HG03103 (cell line): ENCODE results near the gene GAGE12J.
"Not testable (repeated sequence)": the region's sequence is repeated elsewhere in the genome, so short reads cannot be mapped to it uniquely, and the experiment has no call there.

ENCODE experiments used
- ATAC-seq: cut with Tn5 transposase; IDR thresholded peaks from one replicate; pipeline ENCODE4 v1.9.1; 2021; ENCODE audit warnings: low read depth; ENCODE audit not compliant: unreplicated experiment

The GAGE12J gene, protein sequence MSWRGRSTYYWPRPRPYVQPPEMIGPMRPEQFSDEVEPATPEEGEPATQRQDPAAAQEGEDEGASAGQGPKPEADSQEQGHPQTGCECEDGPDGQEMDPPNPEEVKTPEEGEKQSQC

DNA sequence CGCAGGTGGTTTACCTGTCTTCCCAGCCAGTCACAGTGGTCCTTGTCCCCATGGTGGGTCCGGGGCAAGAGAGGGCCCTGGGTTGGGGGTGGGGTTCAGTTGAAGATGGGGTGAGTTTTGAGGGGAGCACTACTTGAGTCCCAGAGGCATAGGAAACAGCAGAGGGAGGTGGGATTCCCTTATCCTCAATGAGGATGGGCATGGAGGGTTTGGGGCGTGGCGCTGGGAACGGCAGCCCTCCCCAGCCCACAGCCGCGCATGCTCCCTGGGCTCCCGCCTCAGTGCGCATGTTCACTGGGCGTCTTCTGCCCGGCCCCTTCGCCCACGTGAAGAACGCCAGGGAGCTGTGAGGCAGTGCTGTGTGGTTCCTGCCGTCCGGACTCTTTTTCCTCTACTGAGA is at the start of gene GAGE12J:
TSS of gene GAGE12J (plus strand) at position 301 of the 400 bp plus-strand sequence. CDS start 1,157 bp downstream, outside the sequence.
- not testable (repeated sequence) for ATAC-seq

DNA sequence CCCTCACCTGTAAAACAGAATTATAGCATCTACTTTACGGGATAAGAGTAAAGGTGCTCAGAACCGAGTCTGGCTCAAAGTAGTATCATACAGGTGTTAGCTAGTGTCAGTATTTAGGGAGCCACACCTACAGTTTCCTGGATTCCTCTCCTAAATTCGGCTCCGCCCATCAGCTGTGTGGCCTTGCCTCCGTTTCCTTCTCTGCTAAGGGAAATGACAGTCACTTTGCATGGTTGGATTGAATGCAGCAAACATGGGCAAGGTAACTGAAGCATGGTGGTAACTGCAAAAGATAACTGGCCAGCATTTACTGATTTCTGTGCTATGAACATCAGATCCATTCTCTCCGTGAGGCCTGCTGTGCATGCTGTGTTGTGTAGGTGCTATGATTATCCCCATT is 49.4 kb upstream of the GAGE12J start:
- no peak for ATAC-seq

DNA sequence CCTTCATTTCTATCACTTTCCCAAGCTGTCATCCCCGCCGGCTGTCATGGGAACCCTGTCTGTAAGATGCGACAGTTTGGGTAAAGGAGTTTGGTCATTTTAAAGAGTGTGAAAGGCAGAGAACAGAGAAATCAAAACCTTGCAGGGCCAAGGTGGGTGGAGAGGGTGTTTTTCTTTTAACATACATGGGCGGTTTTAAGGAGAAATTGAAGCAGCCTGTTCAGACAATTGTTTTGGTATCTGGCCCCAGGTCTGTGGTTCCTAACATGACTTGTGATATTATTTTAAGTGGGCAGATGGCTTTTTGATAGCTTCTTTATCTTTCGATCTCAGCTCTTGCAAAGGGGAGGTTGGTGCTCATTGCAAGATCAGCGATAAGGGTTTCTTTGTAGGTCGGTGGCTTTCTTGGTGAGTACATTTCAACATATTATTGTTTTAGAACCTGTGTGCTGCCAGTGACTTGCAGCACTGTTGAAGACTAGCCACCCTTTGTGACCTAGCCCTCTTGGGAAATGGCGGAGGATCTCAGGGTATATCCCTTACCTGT is 48.6 kb upstream of the GAGE12J start:
- ATAC-seq: no peak

DNA sequence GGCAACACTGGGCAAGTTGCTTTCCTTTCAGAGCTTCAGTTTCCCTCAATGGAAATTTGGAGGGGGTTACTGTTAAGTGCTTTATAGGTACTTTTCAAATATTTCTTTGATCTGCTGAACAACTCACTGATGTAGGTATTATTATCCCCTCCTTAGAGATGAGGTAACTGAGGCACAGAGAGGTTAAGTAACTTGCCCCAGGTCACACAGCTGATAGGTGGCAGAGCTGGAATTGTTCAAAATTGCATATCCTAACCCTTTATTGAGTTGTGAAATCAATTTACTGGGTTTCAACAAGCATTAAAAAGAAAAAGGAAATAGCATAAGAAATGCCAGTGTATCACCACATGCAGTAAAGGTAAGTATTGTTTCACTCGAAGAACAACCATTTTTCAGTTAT is 45.6 kb upstream of the GAGE12J start:
- ATAC-seq: no peak

DNA sequence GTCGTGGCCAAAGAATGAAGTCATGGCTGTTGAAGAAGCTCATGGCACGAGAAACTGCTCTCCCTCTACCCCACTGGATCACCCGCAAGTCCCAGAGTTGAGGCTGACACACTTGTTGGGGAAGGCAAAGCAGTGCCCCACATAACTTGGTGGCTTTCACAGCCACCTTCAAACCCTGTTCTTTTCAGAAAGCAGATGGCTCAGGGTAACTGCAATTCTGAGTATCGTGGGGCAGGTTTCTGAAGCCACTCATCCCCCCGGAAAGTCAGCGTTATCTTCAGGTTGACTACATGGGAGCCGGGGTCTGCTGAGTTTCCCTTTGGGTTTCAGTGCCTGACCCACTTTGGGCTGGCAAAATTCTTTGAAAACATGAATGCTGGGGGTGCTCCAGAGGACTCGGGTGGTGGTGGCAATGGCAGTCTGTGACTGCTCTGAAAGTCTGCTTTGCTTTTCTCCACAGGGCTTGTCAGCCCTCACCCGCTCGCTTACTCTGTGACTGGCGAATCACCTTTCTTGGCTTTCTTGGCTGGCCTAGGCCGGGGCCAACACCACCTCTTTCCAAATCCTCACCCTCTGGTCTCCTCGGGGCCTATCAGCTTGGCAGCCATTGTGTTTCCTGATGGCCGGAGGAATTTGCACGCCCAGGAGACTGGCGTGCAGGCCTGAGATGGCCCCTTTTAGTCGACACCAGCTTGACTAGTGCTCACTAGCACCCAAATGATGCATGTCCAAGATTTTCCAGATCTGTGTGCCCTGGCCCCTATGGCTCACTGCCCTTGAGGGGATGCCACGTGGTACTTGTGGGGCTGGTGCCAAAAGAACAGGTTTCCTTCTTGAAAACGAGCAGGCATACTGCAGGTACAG is 44.9 kb upstream of the GAGE12J start:
- no peak for ATAC-seq

DNA sequence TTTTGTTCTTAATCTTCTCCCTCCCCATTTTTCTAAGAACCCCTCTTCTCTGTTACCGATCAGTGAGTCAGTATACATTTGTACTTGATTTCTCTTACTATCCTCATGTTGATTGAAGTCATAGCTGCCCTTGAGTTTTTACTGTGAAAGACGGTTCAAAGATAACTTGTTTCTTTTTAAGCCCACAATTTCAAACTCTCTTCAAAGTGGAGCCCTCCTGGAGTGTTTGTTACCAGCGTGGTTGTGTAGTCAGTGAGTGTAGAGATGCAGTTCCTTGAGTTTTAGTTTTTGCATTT is 44.4 kb upstream of the GAGE12J start:
- no peak for ATAC-seq

DNA sequence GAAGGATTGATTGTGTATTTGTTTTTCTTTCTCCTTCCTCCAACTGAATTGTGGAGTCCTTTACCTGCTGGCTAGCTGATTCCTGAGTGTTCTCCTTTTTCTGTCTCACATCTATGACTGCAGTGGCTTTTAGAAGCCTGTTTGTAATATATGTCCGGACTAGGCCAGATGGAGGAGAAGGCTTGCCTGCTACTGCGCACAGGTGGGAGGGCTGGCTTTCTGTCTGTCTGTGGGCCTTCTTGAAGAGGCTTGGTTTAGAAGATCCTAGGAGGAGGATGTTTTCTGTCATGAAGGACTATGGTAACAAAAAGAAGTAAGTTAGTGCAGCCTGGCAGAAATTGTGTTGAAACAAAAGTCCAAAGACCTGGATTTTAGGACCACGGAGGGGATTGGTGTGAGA is 43.8 kb upstream of the GAGE12J start:
- no peak for ATAC-seq

DNA sequence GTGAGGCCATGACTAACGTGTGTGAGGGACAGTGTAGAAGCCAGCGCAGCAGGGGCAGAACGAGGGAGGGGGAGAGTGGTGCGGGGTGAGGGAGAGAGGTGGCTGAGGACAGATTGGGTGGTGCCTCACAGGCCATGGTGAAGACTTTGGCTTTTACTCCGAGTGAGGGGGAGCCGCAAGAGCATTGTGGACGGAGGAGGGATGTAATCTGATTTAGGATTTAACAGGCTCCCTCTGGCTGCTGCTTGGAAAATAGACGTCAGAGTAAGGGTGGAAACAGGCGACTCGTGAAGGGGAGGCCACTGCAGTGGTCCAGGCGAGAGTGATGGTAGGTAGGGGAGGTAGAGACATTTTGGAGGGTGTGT is 39.2 kb upstream of the GAGE12J start:
- no peak for ATAC-seq

DNA sequence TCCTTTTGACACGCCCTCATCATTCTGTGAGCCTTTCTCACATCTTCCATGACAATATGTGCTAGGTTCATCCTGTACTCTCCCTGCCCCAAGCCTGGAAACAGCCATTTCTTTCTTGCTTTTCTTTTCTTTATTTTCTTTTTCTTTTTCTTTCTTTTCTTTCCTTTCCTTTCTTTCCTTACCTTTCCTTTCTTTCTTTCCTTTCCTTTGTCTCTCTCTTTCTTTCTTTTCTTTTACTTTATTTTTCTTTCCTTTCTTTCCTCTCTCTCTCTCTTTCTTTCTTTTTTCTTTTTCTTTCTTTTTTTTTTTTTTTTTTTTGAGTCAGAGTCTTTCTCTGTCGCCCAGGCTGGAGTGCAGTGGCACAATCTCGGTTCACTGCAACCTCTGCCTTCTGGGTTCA is 37.6 kb upstream of the GAGE12J start:
- ATAC-seq: no peak

DNA sequence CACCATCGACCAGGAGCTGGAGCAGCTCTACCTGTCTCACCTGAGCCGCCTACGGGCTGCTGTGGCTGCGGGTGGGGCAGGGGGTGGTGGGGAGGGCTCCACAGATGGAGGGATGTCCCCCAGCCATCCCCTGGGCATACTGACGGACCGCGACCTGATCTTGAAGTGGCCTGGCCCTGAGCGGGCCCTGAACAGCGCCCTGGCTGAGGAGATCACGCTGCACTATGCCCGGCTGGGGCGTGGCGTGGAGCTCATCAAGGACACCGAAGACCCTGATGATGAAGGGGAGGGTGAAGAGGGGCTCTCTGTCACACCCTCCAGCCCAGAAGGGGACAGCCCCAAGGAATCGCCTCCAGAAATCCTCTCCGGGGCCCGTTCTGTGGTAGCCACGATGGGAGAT is 35.7 kb upstream of the GAGE12J start:
- no peak for ATAC-seq

DNA sequence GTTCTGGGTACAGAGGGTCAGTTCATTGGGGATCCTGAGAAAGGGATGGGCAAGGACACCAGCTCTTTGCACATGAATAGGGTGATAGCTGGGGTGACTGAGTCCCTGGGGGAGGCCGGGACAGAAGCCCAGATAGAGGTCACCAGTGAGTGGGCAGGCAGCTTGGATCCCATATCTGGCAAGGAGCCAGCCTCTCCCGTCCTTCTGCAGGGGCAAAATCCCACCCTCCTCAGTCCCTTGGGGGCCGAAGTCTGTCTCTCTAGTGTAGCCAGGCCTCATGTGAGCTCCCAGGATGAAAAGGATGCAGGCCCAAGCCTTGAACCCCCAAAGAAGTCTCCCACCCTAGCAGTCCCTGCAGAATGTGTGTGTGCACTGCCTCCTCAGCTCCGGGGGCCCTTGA is 35.3 kb upstream of the GAGE12J start:
- no peak for ATAC-seq

DNA sequence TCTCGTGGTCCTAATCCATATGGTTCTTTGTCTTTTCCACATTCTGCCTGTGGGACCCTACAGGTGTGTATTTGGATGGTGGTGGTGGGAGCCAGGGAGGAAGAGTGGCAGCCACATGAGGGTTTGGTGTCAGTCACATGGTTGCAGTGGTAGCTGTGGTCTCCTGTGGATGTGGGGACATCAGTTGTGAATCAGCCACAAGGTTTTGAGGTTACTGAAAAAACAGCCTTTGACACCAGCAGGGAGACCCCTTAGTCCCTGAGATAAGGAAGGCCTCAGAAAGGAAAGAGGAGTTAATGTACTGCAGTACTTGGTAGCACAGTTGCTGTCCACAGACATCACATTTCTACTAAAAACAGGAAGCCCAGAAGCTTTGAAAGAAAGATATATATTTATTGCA is 34.2 kb upstream of the GAGE12J start:
- ATAC-seq: no peak

DNA sequence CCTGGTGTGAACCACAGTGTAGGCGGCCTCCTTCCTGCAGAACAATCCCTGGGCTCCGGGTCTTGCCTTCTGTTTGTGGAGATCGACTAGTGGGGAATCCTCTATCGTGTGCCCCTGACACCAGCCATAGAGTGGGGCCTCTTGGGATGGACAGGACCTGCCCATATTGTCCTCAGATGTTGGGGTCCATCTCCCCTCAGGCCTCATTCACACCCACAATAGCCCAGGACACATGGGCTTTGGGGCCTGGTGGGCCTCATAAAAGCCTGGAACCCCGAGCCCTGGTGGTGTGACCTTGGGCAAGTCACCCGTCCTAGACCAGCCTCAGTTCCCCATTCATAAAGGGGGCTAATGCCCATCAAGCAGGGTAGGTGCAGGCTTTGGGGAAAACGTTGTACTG is 31.6 kb upstream of the GAGE12J start:
- no peak for ATAC-seq

DNA sequence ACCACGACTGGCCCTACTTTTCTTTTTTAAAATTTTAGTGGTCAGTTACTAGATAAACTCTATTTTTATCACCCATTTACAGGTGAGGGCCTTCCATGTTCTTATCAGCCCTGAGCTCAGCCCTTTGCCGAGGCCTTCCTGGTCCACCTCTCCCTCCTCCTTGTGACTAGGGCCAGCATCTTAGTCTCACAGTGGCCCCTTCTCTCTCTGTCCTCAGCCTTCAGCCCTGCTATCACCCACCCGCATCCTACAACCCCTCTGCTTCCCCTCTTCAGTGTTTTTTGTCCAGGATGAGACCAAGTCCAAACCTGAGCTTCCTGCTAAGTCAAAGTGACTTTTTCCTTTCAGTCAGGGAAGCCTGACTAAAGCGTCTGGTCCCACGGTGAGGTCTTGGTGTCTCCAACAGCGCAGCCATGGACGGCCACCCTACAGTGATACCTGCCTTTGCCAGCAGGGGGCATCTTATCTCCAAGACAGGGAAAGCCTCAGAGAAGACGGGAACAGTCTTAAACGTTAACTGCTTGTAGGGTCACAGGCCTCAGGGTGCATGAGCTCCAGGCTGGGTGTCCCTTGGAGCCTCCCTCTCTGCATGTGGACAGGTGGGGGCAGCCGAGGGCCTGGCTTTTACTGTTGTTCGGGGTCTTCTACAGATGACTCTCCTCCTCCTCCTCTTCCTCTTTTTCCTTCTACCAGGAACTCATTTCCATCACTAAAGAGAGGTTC is 30.1 kb upstream of the GAGE12J start:
- ATAC-seq: no peak

DNA sequence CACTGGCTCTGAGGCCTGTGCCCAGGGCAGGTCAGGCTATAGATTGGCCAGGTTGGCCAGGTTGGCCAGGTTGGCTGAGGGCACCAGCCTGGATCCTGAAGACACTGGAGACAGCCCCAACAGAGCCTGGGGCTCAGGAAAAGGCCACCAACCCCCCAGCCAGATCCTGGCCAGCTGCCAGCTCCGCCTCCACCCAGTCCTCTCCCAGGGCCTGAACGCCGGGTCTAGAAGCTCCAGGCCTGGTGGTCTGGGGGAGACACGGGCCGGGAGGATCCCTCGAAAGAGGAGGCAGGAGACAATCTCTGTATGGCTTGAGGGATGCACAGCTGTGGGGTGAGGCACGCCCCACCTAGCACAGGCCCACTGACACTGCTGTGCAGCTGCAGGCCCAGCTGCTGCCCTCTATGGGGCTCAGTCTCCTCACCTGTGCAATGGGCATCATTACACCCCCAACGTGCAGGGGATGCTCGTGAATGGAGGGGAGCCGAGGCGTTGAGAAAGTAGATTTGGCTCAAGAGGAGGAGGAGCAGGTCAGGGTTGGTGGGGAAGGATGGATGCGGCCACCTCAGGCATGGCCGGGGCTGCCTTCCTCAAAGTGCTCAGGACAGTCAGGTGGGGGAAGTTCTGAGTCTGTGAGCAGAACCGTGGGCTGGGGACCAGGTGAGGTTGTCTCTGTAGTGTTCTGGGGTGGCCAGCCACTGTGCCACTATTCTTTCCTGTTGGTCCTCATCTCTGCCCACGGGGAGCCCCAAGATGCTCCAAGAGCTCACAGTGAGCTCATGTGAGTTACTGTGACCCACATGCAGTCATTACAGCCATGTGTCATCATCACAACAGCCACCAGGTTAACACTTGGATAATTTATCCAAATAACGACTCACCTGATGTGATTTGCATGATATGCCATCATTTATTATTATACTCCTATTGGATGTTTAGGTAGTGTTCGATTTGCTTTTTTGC is 29.2 kb upstream of the GAGE12J start:
- ATAC-seq: no peak

DNA sequence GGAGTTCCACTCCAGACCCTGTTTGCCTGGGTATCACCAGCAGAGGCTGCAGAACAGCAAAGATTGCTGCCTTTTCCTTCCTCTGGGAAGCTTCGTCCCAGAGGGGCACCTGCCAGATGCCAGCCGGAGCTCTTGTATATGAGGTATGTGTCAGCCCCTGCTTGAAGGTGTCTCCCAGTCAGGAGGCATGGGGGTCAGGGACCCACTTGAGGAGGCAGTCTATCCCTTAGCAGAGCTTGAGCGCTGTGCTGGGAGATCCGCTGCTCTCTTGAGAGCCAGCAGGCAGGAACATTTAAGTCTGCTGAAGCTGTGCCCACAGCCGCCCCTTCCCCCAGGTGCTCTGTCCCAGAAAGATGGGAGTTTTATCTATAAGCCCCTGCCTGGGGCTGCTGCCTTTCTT is 22.5 kb upstream of the GAGE12J start:
- not testable (repeated sequence) for ATAC-seq

DNA sequence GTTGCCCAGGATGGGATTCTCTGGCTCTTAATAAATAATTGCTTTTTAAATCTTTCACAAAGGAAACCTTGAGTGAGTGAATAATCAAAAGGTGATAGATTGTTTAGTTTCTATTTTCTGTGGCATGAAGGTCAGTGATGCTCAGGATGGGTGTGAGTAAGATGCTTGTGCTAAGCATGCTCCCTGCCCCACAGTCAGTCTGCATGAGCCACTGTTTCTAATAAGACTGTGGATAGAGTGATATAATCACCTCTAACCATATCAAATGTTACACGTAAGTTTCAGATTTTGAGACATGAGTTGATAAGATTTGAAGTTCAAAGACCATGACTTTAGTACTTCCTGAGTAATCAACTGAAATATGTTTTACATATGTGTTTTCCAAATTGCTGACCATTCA is 21.1 kb upstream of the GAGE12J start:
- ATAC-seq: no peak

DNA sequence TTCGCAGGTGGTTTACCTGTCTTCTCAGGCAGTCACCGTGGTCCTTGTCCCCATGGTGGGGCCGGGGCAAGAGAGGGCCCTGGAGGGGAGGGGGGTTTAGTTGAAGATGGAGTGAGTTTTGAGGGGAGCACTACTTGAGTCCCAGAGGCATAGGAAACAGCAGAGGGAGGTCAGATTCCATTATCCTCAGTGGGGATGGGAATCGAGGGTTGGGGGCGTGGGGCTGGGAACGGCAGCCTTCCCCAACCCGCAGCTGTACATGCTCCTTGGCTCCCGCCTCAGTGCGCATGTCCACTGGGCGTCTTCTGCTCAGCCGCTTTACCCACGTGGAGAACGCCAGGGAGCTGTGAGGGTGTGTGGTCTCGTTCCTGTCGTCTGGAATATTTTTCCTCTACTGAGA is 18.5 kb upstream of the GAGE12J start, which contains the start of gene GAGE10:
TSS of gene GAGE10 (plus strand) at position 301 of the 400 bp plus-strand sequence. CDS start 1,214 bp downstream, outside the sequence.
- ATAC-seq: no peak

DNA sequence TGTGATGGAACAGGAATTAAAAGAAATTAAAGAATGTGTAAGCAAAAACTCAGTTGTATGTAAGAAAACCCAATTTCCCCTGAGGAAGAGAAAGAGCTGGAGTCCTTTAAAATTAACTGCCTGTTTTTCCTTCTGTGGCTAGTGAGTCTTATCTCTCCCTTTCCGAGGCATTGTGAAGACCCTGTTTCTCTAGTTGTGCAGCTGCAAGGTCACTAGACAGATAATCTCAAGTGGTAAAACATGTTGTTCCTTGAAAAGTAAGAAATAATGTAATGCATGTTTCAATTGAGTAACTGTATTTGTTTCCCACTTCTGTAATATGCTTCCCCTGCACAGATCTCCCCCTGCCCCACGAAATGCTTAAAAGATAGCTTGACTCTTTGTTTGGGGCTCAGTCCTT is 14.1 kb upstream of the GAGE12J start:
- ATAC-seq: not testable (repeated sequence)

DNA sequence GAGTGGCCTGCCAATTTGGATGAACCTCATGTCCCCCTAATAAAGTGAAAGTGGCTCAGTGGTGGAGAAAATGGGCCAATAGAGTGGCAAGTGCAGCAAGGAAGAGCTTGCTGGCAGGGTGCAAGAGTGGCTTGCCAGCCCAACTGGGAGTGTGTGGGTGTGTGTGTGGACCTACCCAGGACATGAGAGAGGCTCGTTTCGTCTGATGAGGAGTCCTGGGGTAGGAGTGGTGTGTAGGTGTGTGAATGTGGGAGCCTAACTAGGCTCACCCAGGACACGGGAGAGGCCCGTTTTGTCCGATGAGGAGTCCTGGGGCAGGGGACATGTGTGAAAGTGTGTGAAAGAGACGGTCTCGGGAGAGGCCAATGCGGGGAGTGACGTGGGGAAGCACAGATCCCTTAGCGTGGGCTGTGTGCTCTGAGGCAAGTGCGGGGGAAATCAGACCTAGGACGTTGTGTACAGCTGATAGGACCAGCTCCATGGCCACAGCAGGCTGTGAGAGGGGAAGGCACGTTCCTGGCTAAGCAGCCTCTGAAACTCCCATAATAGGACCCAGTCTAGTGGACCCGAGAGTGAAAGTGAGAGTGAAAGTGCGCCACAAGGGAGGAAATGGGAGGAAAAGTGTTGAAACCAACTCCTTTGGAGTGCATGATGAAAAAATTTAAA is 13.1 kb upstream of the GAGE12J start:
- ATAC-seq: no peak
